NCI-H345 treated with DMSO at 0.1 percent for 48 hours (cell line): Measurements from ENCODE around the gene CDK8.
A peak's percentile ranks its signal among the peaks of the same experiment; 100 is the strongest.
"Not testable (repeated sequence)": the region's sequence is repeated elsewhere in the genome, so short reads cannot be mapped to it uniquely, and the experiment has no call there.

Experiments used
- DNase-seq: peaks from one replicate; lab custom pipeline; 2025; ENCODE audit not compliant: unreplicated experiment; lab: John Stamatoyannopoulos, UW

CDK8 gene

GRCh38 chr13:26252006-26252405 lies 1.9 kb upstream of the CDK8 start:
- not testable (repeated sequence) for DNase-seq

- no peak for DNase-seq
Measured at GRCh38 chr13:26253262-26253786, 605 bp upstream of the CDK8 start.

GRCh38 chr13:26254583-26255111 lies 718 bp downstream of the CDK8 start:
- DNase-seq, result peak; percentile 13

- no peak for DNase-seq
Measured at GRCh38 chr13:26255115-26255514, 1.2 kb downstream of the CDK8 start.

GRCh38 chr13:26255691-26256277 lies 1.9 kb downstream of the CDK8 start:
- DNase-seq, result no peak

- DNase-seq, result no peak
Measured at GRCh38 chr13:26257049-26257448, 3.1 kb downstream of the CDK8 start.

- no peak for DNase-seq
Measured at GRCh38 chr13:26259634-26260033, 5.7 kb downstream of the CDK8 start.

GRCh38 chr13:26262156-26262555 lies 8.2 kb downstream of the CDK8 start:
- no peak for DNase-seq

- no peak for DNase-seq
Measured at GRCh38 chr13:26266311-26266710, 12.4 kb downstream of the CDK8 start.

GRCh38 chr13:26270707-26271106 lies 16.8 kb downstream of the CDK8 start:
- DNase-seq, result no peak

GRCh38 chr13:26272621-26273020 lies 18.7 kb downstream of the CDK8 start:
- DNase-seq, result no peak

GRCh38 chr13:26280295-26280694 lies 26.4 kb downstream of the CDK8 start:
- no peak for DNase-seq

- DNase-seq, result no peak
Measured at GRCh38 chr13:26280822-26281221, 26.9 kb downstream of the CDK8 start.

GRCh38 chr13:26285911-26286310 lies 32.0 kb downstream of the CDK8 start:
- DNase-seq, result not testable (repeated sequence)

- not testable (repeated sequence) for DNase-seq
Measured at GRCh38 chr13:26288838-26289237, 34.9 kb downstream of the CDK8 start.

- no peak for DNase-seq
Measured at GRCh38 chr13:26295812-26296211, 41.9 kb downstream of the CDK8 start.

- no peak for DNase-seq
Measured at GRCh38 chr13:26299168-26299750, 45.3 kb downstream of the CDK8 start.

- DNase-seq, result no peak
Measured at GRCh38 chr13:26300140-26300539, 46.2 kb downstream of the CDK8 start.

- no peak for DNase-seq
Measured at GRCh38 chr13:26305676-26306075, 51.7 kb downstream of the CDK8 start.

GRCh38 chr13:26307701-26308100 lies 53.8 kb downstream of the CDK8 start:
- no peak for DNase-seq

GRCh38 chr13:26308250-26308649 lies 54.3 kb downstream of the CDK8 start:
- DNase-seq, result no peak

- DNase-seq, result no peak
Measured at GRCh38 chr13:26308836-26309235, 54.9 kb downstream of the CDK8 start.

- DNase-seq, result no peak
Measured at GRCh38 chr13:26310003-26310402, 56.1 kb downstream of the CDK8 start.
